ENCODE data around the gene ZNF549. TPM values are rescaled to one million over a fixed set of nuclear protein-coding genes. Genes with fewer than 3 reads are reported as not detected.

The ZNF549 gene
- total RNA-seq, 4 donors from 2014 or later = 7.7 to 12.7 (median 9.2) TPM

DNA sequence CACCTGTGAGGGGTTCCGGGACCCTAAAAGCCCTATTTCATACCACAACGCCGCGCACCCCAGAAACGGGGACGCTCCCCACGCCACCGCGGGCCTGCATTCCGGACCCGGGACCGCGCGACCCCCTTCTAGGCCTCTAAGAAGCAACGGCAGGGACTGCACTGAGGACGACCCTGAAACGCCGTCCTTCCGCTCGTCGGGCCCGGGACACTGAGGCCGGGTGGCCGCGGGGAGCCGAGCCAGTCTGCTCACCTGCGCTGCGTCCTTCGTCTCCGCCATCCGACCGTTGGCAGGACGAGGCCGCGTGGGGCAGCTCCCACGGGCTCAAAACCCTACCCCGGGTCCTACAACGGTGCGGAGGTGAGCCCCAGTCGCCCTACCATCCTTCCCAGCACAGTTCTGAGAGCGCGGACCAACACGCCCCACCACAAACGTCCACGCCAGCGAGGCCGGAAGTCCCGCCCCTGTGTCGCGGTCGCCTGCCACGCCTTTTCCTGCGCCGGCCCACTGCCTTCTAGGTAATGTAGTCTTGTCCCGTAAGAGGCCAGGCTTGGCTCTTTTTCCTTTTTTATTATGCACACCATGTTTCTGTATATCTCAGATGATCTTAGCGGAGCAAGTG, 32.4 kb downstream of the ZNF549 start, which contains the start of gene ZNF550:
Gene ZNF550, minus strand, starts transcription at position 460 of the 622 bp plus-strand sequence. Its CDS starts 181 bp downstream, at position 279.
- H3K27ac ChIP-seq = peak within 1 kb of the TSS in 1 of 3 donors; percentile 19
- WGBS, 2 donors = 0% methylated on average over 29 to 47 of the region's 56 CpGs
- H3K9me3 ChIP-seq = no peaks in the 10 kb centered on the region
- peaks cover 9 to 11% of the 10 kb centered on the region in 2 donors for H3K4me1 ChIP-seq
- peak within 1 kb of the TSS; percentile 19 to 87 (median 81) for H3K4me3 ChIP-seq (replicated peaks in 1 of 3)
- no peaks in the 10 kb centered on the region for H3K27me3 ChIP-seq
- intact Hi-C loops (cut with DNase I) = no loop called here
- peak in 1 of 2 donors; percentile 70 for TF ChIP-seq POLR2A (IDR thresholded peaks at IDR 0.05)
- TF ChIP-seq, protein P1, sequence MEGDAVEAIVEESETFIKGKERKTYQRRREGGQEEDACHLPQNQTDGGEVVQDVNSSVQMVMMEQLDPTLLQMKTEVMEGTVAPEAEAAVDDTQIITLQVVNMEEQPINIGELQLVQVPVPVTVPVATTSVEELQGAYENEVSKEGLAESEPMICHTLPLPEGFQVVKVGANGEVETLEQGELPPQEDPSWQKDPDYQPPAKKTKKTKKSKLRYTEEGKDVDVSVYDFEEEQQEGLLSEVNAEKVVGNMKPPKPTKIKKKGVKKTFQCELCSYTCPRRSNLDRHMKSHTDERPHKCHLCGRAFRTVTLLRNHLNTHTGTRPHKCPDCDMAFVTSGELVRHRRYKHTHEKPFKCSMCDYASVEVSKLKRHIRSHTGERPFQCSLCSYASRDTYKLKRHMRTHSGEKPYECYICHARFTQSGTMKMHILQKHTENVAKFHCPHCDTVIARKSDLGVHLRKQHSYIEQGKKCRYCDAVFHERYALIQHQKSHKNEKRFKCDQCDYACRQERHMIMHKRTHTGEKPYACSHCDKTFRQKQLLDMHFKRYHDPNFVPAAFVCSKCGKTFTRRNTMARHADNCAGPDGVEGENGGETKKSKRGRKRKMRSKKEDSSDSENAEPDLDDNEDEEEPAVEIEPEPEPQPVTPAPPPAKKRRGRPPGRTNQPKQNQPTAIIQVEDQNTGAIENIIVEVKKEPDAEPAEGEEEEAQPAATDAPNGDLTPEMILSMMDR (IDR thresholded peaks at IDR 0.05) = no peak
- peak; percentile 92 for DNase-seq
- peaks cover 17% of the 10 kb centered on the region in 2 donors for H3K36me3 ChIP-seq

- TF ChIP-seq, protein P1 (IDR thresholded peaks at IDR 0.05) = no peak
- TF ChIP-seq POLR2A (IDR thresholded peaks at IDR 0.05) = no peak
- Histone ChIP-seq H3K4me3 (replicated peaks in 1 of 3) (peak overlapping the region; percentile 19 to 87 (median 81)), H3K9me3 (no peaks in the 10 kb centered on the region), H3K27ac (peak overlapping the region in 1 of 3 donors; percentile 19), H3K27me3 (no peaks in the 10 kb centered on the region), H3K4me1 (peaks cover 9 to 11% of the 10 kb centered on the region in 2 donors), H3K36me3 (peaks cover 11 to 13% of the 10 kb centered on the region in 2 donors)
- intact Hi-C loops (cut with DNase I) = no loop called here
- DNase-seq = peak; percentile 3 to 13
- 22% methylated on average over 23 of the region's 23 CpGs for WGBS, 2 donors
Observed at GRCh38 chr19:57560049-57560491, 32.9 kb downstream of the ZNF549 start.

DNA sequence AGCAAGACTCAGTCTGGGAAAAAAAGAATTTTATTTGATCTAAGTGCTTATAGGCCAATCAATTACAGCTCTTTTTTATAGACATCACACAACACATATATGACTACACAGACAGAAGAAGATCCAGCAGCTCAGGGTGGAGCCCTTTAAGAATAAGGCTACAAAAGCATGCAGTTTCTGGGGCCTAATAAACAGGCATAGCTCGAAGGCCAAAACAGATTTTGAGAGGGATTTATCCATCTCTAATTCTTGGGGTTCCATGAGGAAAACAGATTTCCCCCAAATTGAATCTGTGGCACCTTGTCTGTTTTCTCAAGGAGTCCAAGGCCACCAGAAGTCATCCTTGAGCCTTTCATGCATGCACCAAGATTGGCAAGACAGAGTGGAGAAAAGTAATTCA, 36.4 kb downstream of the ZNF549 start:
- intact Hi-C loops (cut with DNase I) = no loop called here
- Histone ChIP-seq H3K36me3 (no peaks in the 10 kb centered on the region), H3K27ac (no peak overlapping the region), H3K9me3 (peaks cover 5% of the 10 kb centered on the region), H3K4me1 (peaks cover 4% of the 10 kb centered on the region in 2 donors), H3K4me3 (replicated peaks in 1 of 3) (no peak overlapping the region), H3K27me3 (no peaks in the 10 kb centered on the region)
- TF ChIP-seq POLR2A (IDR thresholded peaks at IDR 0.05) = no peak
- TF ChIP-seq, protein P1 (IDR thresholded peaks at IDR 0.05) = no peak
- no peak for DNase-seq
- WGBS, 2 donors = 59 to 70% methylated on average over 1 of the region's 1 CpG

DNA sequence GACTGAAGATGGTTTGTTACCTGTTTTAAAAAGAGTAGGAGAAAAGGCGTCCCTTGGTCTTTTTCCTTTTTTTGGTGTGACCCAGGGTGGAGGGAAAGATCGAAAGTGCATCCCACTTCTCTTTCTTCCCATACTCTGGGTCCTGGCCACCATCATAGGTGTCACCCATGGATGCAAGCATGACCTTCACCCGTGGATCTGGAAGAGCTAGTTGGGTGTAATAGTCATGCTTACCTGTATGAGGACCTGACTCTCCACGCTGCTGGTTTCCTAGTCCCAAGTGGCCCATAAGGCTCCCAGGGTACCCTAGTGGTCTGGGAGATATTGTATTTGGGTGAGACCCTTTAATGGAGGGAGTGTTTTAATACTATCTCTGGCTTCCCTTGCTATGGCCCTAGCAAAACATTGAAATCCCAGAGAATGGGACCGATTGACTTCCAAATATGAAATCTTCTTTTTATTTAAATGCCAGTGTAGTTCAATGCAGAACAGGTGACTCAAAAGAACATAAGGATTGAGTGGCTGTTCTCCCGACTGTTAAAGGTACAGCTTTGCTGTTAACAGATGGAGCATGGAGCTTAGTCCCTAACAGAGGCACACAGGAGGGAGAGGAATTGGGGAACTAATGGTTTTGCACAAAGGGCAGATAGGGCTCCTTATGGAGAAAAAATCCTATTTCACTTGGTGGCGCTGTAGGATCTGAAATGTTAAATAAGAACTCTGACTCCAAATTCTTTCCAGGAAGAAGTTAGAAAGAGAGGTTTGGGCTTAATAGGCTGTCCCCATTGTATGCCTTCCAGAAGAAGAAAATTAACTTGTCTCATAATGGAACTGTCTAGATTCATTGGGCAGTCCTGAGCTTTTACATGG, 39.5 kb downstream of the ZNF549 start:
- TF ChIP-seq POLR2A (IDR thresholded peaks at IDR 0.05) = no peak
- TF ChIP-seq, protein P1 (IDR thresholded peaks at IDR 0.05) = no peak
- Histone ChIP-seq H3K4me3 (replicated peaks in 1 of 3) (no peak overlapping the region), H3K27me3 (no peaks in the 10 kb centered on the region), H3K27ac (no peak overlapping the region), H3K36me3 (peaks cover 0 to under 1% of the 10 kb centered on the region in 2 donors), H3K4me1 (no peaks in the 10 kb centered on the region), H3K9me3 (peaks cover 5% of the 10 kb centered on the region)
- peak in 1 of 2 donors; percentile 2 for DNase-seq
- intact Hi-C loops (cut with DNase I) = no loop called here
- WGBS, 2 donors = 55 to 62% methylated on average over 7 of the region's 7 CpGs

Measured in thyroid gland (tissue), 4 donors.